ENCODE data around the gene PROKR1. TPM values are rescaled to one million over a fixed set of nuclear protein-coding genes. Genes with fewer than 3 reads are reported as not detected.

PROKR1 gene
- total and polyA plus RNA-seq, 2 donors (not counting 3 experiments of a cell fraction or from before 2014, with no cell fraction given): not detected

DNA sequence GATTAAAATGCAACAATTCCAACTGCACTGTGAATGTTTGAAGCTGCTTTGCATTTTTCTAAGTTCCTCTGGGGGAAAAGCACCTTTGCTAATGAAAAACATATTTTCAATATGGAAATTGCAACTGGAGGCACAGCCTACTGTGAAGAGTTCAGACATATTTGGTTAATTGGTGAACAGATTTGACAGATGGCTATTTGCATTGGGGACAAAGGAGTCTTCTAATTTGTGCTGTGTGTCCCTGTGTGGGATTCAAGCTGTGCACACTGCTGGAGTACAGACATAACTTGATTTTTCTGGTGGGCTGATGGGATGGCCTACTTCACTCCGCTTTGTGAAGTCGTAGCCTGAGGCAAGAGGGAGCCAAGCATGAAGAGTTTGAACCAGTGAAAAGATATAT is 50.6 kb downstream of the PROKR1 start:
- DNase-seq (ENCODE audit: low read depth, low spot score) (no peak), FAIRE-seq (no peak)
- Histone ChIP-seq H3K4me1 (ENCODE audit: control insufficient read depth, extremely low read depth, insufficient read depth, low read length) (no peaks in the 10 kb centered on the region), H3K9me1 (replicated peaks; ENCODE audit: control insufficient read depth, extremely low read depth, insufficient read depth, low read length) (no peaks in the 10 kb centered on the region), H3K4me2 (ENCODE audit: insufficient read depth, low read length) (no peak overlapping the region), H4K20me1 (replicated peaks; ENCODE audit: control insufficient read depth, extremely low read depth, insufficient read depth, low read length) (no peaks in the 10 kb centered on the region), H2AFZ (ENCODE audit: low read depth, low read length) (no peak overlapping the region), H3K27me3 (ENCODE audit: control insufficient read depth in 2 of 2, insufficient read depth in 2 of 2, low read length in 2 of 2) (peaks cover 4 to 21% of the 10 kb centered on the region in 2 experiments), H3K79me2 (ENCODE audit: control insufficient read depth, insufficient read depth, low read length) (no peaks in the 10 kb centered on the region), H3K9ac (replicated peaks; ENCODE audit: extremely low read depth, insufficient read depth, low read length) (no peak overlapping the region), H3K4me3 (replicated peaks in 1 of 3; ENCODE audit: insufficient read depth in 1 of 3, low read depth in 1 of 3, low read length in 3 of 3) (no peak overlapping the region), H3K36me3 (ENCODE audit: control insufficient read depth in 2 of 2, extremely low read depth in 1 of 2, insufficient read depth in 2 of 2, low read length in 2 of 2) (no peaks in the 10 kb centered on the region), H3K9me3 (replicated peaks; ENCODE audit: control insufficient read depth, insufficient read depth, low read length) (no peaks in the 10 kb centered on the region), H3K27ac (ENCODE audit: insufficient read depth, low read depth, low read length) (no peak overlapping the region)
- intact Hi-C loops (cut with micrococcal nuclease) (no loop called here), dilution Hi-C loops (cut with MboI; ENCODE audit: extremely low pct_ligation_motif_present, low sequenced_read_pairs) (no loop called here)
- BruUV-seq (replicated peaks): no TSS peak
- no peak for TF ChIP-seq POLR2AphosphoS5 (IDR thresholded peaks at IDR 0.05; ENCODE audit: insufficient read depth, low read depth, low read length)
- TF ChIP-seq MYC (IDR thresholded peaks at IDR 0.05; ENCODE audit: low read depth, low read length): no peak
- no peak for TF ChIP-seq MAX (IDR thresholded peaks at IDR 0.05; ENCODE audit: insufficient read depth, insufficient read length)
- no peak for TF ChIP-seq EZH2 (IDR thresholded peaks at IDR 0.05; ENCODE audit: borderline replicate concordance, low read depth, low read length, severe bottlenecking)
- TF ChIP-seq GATA2 (IDR thresholded peaks at IDR 0.05; ENCODE audit: insufficient read depth, insufficient read length, low read depth, low read length): no peak
- TF ChIP-seq CTCF (IDR thresholded peaks at IDR 0.05; ENCODE audit: extremely low read depth in 1 of 2, insufficient read depth in 1 of 2, low read depth in 1 of 2, low read length in 2 of 2): no peak
- TF ChIP-seq FOS (IDR thresholded peaks at IDR 0.05; ENCODE audit: borderline replicate concordance, insufficient read depth, low read length): no peak
- no peak for TF ChIP-seq JUN (IDR thresholded peaks at IDR 0.05; ENCODE audit: borderline replicate concordance, insufficient read depth, insufficient read length, low read depth)
- TF ChIP-seq POLR2A (IDR thresholded peaks at IDR 0.05; ENCODE audit: low read depth, low read length): no peak
- POLR2A ChIA-PET: no interaction called here
- CTCF ChIA-PET: no interaction called here

Measured in endothelial cell of umbilical vein (primary cell).